Stimulated activated CD4-positive, alpha-beta T cell treated with anti-CD3 and anti-CD28 coated beads, Interleukin-4, amount 100 ng/mL, for 24 hours (primary cell): ENCODE data around the gene SERPIND1.

Source experiments
- DNase-seq: peaks from one replicate; pipeline ENCODE4 v3.0.0-alpha.2; 2020

The SERPIND1 gene

GRCh38 chr22:20776624-20777405 lies 2.9 kb downstream of the SERPIND1 start:
- DNase-seq: no peak

GRCh38 chr22:20777420-20778177 lies 3.7 kb downstream of the SERPIND1 start:
- no peak for DNase-seq

GRCh38 chr22:20779014-20779817 lies 5.3 kb downstream of the SERPIND1 start:
- no peak for DNase-seq

GRCh38 chr22:20779818-20780158 lies 5.9 kb downstream of the SERPIND1 start:
- no peak for DNase-seq

- peak; percentile 36 for DNase-seq
These were observed 7.5 kb downstream of the SERPIND1 start for GRCh38 chr22:20781272-20781990.

- no peak for DNase-seq
These were observed 8.2 kb downstream of the SERPIND1 start for GRCh38 chr22:20782083-20782482.

GRCh38 chr22:20782596-20783299 lies 8.8 kb downstream of the SERPIND1 start:
- DNase-seq: no peak

- no peak for DNase-seq
These were observed 9.4 kb downstream of the SERPIND1 start for GRCh38 chr22:20783300-20783673.

GRCh38 chr22:20783844-20784723 lies 10.2 kb downstream of the SERPIND1 start:
- DNase-seq: peak; percentile 51

GRCh38 chr22:20785415-20785814 lies 11.5 kb downstream of the SERPIND1 start:
- no peak for DNase-seq

- DNase-seq: no peak
These were observed 12.1 kb downstream of the SERPIND1 start for GRCh38 chr22:20786048-20786447.

- DNase-seq: no peak
These were observed 12.6 kb downstream of the SERPIND1 start for GRCh38 chr22:20786536-20786979.

- DNase-seq: no peak
These were observed 13.3 kb downstream of the SERPIND1 start for GRCh38 chr22:20787223-20787622.

GRCh38 chr22:20787746-20788626 lies 14.1 kb downstream of the SERPIND1 start:
- DNase-seq: no peak

- no peak for DNase-seq
These were observed 14.9 kb downstream of the SERPIND1 start for GRCh38 chr22:20788627-20789344.

- no peak for DNase-seq
These were observed 18.5 kb downstream of the SERPIND1 start for GRCh38 chr22:20792221-20792965.

- DNase-seq: no peak
These were observed 19.2 kb downstream of the SERPIND1 start for GRCh38 chr22:20792966-20793728.
